ENCODE measurements around the gene PSTPIP1. TPM values are rescaled to one million over a fixed set of nuclear protein-coding genes. Genes with fewer than 3 reads are reported as not detected.

The PSTPIP1 gene
- total and polyA plus RNA-seq, 2 of the 13 experiments (the other 11 are each of a cell fraction or from before 2014, with no cell fraction given) = 4.4 to 8.7 TPM

GRCh38 chr15:76996076-76996525 lies 1.2 kb downstream of the PSTPIP1 start:
- TF ChIP-seq ZNF142 (CRISPR knock-in tag; IDR thresholded peaks at IDR 0.05) = no peak
- no peak for TF ChIP-seq CBX5 (CRISPR knock-in tag; IDR thresholded peaks at IDR 0.05; ENCODE audit: borderline replicate concordance)
- no peak for TF ChIP-seq FOXP4 (CRISPR knock-in tag; IDR thresholded peaks at IDR 0.05)
- TF ChIP-seq ZFX (CRISPR knock-in tag; IDR thresholded peaks at IDR 0.05; ENCODE audit: low read depth) = no peak
- TF ChIP-seq JDP2 (CRISPR knock-in tag; IDR thresholded peaks at IDR 0.05; ENCODE audit: borderline replicate concordance) = no peak
- TF ChIP-seq ZNF33B (CRISPR knock-in tag; IDR thresholded peaks at IDR 0.05) = no peak
- no peak for TF ChIP-seq KLF15 (CRISPR knock-in tag; IDR thresholded peaks at IDR 0.05; ENCODE audit: borderline replicate concordance)
- TF ChIP-seq GMEB2 (CRISPR knock-in tag; IDR thresholded peaks at IDR 0.05; ENCODE audit: low read depth) = no peak
- TF ChIP-seq KDM2A (CRISPR knock-in tag; IDR thresholded peaks at IDR 0.05; ENCODE audit: borderline replicate concordance, low read depth) = no peak
- TF ChIP-seq ZBTB10 (CRISPR knock-in tag; IDR thresholded peaks at IDR 0.05; ENCODE audit: borderline replicate concordance) = no peak
- 18% methylated on average over 7 of the region's 9 CpGs for WGBS (ENCODE audit: low lambda C conversion rate)
- Histone ChIP-seq H3K27me3 (ENCODE audit: control insufficient read depth in 1 of 2, insufficient read depth in 2 of 2, low read length in 2 of 2) (peaks cover 6 to 61% of the 10 kb centered on the region in 2 experiments), H2AFZ (ENCODE audit: low read length) (no peak overlapping the region), H3K36me3 (replicated peaks in 1 of 2; ENCODE audit: control insufficient read depth in 1 of 2, insufficient read depth in 2 of 2, low read length in 2 of 2) (no peaks in the 10 kb centered on the region), H3K9ac (ENCODE audit: insufficient read depth, low read depth, low read length) (no peak overlapping the region), H3K27ac (ENCODE audit: extremely low read length, insufficient read depth, low read length) (no peak overlapping the region), H3K4me3 (replicated peaks in 1 of 3; ENCODE audit: insufficient read depth in 1 of 3, low read depth in 2 of 3, low read length in 3 of 3) (no peak overlapping the region), H3K9me3 (ENCODE audit: low read length) (no peaks in the 10 kb centered on the region), H3K4me1 (ENCODE audit: insufficient read depth, low read length) (no peaks in the 10 kb centered on the region), H4K20me1 (ENCODE audit: insufficient read depth, low read length) (no peaks in the 10 kb centered on the region), H3K4me2 (ENCODE audit: low read depth, low read length) (no peak overlapping the region), H3K79me2 (ENCODE audit: insufficient read depth, low read length) (no peaks in the 10 kb centered on the region)
- CTCF ChIA-PET (ENCODE audit: low intra/inter-chr PET ratio, low total read pairs) = no interaction called here
- POLR2A ChIA-PET = no interaction called here
- ATAC-seq (no peak), DNase-seq (ENCODE audit: low spot score) (no peak), FAIRE-seq (no peak)
- in situ Hi-C loops (cut with HindIII; ENCODE audit: extremely low pct_ligation_motif_present, low pct_unique_long_range_greater_than_20kb) (no loop called here), intact Hi-C loops (cut with micrococcal nuclease; ENCODE audit: unreplicated experiment) (no loop called here)
- BruUV-seq (replicated peaks) = no TSS peak

Measured in HepG2 (cell line).